Pericardium fibroblast (primary cell): Measurements from ENCODE around the gene RPAIN. TPM values are rescaled to one million over a fixed set of nuclear protein-coding genes. Genes with fewer than 3 reads are reported as not detected.

Experiments used
- total RNA-seq: library from RNA; depleted of rRNA; stranded (reverse); fragments of >200 nt; gene quantifications from 2 replicates; pipeline ENCODE4 v1.2.3, GENCODE V29; 2015

RPAIN gene, protein sequence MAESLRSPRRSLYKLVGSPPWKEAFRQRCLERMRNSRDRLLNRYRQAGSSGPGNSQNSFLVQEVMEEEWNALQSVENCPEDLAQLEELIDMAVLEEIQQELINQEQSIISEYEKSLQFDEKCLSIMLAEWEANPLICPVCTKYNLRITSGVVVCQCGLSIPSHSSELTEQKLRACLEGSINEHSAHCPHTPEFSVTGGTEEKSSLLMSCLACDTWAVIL
- total RNA-seq, result 13.4 and 32.7 TPM in 2 replicates

DNA sequence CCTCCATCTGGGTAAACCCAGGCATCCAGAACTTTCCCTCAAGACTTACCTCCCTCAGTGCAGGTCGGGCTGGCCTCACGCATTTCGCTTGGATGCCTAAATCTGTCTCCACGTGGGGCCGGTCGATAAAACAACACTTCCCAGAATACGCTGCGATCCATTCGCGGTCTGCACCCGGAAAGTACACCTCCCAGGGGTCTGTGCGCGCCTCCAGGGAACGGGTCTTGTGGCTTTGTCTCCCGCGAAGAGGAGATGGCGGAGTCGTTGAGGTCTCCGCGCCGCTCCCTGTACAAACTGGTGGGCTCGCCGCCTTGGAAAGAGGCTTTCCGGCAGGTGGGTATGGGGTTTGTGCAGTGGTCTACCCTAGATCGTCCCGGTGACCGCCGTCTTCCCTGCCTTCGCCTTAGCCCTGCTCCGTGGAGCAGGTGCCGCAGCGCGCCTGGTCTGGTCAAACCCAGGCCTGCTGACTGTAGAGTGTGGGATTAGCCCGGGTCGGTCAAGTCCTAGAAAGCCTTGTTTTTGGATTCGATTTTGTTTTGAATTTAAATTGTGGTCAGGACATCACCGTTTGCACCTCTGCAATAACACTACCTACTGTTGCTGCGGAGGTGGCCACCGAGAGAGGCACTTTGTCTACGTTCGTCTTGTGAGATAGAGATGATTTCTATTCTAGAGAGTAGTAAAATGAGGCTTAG, at the start of gene RPAIN:
TSS of gene RPAIN (plus strand) at position 224 of the 695 bp plus-strand sequence. CDS start at position 253, 29 bp downstream.

GRCh38 chr17:5419356-5419958, 525 bp upstream of the RPAIN start, which contains the start of gene NUP88:
Gene NUP88, minus strand, starts transcription at chr17:5419662. Its CDS starts 12 bp downstream, at chr17:5419650.

GRCh38 chr17:5438716-5439445, 18.9 kb downstream of the RPAIN start, which contains the start of gene C1QBP:
Gene C1QBP, minus strand, starts transcription at chr17:5439155. Its CDS starts 82 bp downstream, at chr17:5439073.

Other genes starting within 250 kb of the RPAIN start
- 3.5 and 3.9 TPM in 2 replicates for gene ZNF594, start 228.3 kb upstream of the RPAIN start, total RNA-seq
- gene SCIMP, start 185.3 kb upstream of the RPAIN start, total RNA-seq, result not detected in 2 replicates
- gene RABEP1, start 137.9 kb upstream of the RPAIN start, total RNA-seq, result 26.1 and 28.7 TPM in 2 replicates
- gene NUP88, start 520 bp upstream of the RPAIN start, total RNA-seq, result 34.5 and 41.4 TPM in 2 replicates
- gene C1QBP, start 19.0 kb downstream of the RPAIN start, total RNA-seq, result 148 and 187 TPM in 2 replicates
- gene DHX33, start 48.8 kb downstream of the RPAIN start, total RNA-seq, result 4.2 and 6.8 TPM in 2 replicates
- 41.4 and 42.4 TPM in 2 replicates for gene DERL2, start 66.0 kb downstream of the RPAIN start, total RNA-seq
- gene MIS12, start 66.4 kb downstream of the RPAIN start, total RNA-seq, result 11.2 and 14.6 TPM in 2 replicates
- 29.0 and 29.4 TPM in 2 replicates for gene NLRP1, start 164.3 kb downstream of the RPAIN start, total RNA-seq